HG02759 (cell line): ENCODE results near the gene NKIRAS2.

Experiments used
- ATAC-seq: cut with Tn5 transposase; IDR thresholded peaks from one replicate; pipeline ENCODE4 v1.9.1; 2021; ENCODE audit warnings: mild to moderate bottlenecking, moderate library complexity; ENCODE audit not compliant: unreplicated experiment

Gene NKIRAS2

DNA sequence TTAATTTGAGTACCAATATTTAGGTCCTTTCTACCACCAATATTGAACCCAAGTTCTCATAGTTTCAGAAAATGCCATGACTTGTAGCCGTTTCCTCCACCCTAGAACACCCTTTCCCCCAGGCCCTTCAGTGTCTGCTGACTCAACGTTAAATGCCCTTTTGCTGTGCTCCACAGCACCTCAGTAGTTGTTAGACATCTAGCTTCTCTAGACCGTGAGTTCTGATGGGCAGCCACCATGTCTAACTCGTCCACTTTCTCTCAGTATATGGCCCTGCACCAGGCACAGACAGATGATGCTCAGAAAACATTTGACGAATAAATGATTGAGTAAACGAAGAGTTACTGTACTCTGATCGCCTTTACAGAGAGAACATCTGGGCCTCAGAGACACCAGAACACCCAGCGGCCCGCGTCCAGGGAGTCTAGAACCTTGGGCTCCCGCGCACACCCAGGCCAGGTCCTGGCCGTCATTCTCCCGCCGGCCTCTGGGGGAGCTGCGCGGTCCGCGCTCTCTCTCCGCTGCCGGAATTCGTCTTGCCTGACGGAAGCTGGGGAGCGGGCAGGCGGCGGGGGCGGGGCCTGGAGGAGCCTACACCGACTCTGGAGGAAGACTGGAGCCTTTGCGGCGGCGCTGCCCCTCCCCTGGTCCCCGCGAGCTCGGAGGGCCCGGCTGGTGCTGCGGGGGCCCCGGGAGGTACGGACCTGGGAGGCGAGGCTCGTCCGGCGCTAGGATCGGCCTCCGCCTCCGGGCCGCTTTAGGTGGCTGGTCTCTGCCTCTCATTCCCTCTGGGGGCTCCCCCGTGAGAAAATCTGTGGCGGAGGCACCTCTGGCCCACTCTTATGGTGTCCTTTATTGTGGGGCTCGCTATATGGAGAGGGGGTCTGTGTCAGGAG lies at the start of gene NKIRAS2:
NKIRAS2 (plus strand) TSS at position 582 of the 896 bp plus-strand sequence. CDS start 1,488 bp downstream, outside the sequence.
- peak; percentile 67 for ATAC-seq

DNA sequence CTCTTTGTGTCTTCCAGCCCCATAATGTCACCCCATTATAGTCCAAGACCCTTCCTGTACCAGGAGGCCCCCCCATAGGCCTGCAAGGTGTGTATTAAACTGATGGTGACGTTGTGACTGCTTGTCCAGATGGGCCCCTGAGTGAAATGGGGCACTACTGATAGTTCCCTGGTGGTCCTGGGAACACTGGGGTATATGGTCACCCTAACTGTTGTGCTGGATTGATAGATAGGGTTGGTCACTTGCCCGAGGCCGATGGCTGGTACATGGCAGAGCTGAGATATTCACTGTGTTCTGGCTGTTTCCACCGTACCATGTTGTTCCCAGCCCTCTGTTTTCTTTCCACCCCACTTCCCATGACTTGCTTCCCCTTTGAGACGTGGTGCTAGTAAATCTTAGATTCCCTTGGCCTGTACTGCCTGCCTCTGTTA lies 49.0 kb upstream of the NKIRAS2 start:
- ATAC-seq = no peak

DNA sequence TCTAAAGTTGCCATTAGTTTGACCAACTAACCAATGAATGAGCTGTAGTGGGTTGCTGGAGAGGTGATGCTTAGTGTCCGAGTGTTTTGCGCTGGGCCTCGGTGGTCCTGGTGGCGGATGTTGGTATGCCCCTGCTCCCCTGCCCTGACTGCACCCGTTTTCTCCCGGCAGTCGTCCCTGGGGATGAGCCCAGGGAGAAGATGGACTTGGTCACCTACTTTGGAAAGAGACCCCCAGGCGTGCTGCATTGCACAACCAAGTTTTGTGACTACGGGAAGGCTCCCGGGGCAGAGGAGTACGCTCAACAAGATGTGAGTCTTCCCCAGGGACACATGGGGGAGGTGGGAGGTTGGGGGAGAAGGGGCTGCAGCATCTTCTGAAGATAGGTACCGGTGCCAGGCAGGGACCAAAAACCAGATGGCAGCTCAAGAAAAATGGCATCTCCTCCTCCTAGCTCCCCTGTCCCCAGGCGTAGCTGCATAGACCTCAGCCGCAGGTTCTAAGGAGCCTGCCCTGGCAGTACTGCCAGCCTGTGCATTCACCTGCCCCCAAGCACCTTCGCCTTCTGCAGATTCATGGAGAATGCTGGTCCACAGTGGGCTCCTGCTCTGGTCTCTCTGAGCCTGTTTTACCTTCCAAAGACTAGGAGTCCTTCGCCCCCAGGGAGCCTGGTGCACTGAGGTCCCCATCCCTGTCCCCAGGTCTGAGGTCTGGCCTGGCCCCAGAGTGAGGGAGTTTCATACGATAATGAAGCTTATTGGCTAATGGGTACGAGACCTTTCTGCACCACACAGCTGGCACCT lies 48.0 kb upstream of the NKIRAS2 start:
- no peak for ATAC-seq

DNA sequence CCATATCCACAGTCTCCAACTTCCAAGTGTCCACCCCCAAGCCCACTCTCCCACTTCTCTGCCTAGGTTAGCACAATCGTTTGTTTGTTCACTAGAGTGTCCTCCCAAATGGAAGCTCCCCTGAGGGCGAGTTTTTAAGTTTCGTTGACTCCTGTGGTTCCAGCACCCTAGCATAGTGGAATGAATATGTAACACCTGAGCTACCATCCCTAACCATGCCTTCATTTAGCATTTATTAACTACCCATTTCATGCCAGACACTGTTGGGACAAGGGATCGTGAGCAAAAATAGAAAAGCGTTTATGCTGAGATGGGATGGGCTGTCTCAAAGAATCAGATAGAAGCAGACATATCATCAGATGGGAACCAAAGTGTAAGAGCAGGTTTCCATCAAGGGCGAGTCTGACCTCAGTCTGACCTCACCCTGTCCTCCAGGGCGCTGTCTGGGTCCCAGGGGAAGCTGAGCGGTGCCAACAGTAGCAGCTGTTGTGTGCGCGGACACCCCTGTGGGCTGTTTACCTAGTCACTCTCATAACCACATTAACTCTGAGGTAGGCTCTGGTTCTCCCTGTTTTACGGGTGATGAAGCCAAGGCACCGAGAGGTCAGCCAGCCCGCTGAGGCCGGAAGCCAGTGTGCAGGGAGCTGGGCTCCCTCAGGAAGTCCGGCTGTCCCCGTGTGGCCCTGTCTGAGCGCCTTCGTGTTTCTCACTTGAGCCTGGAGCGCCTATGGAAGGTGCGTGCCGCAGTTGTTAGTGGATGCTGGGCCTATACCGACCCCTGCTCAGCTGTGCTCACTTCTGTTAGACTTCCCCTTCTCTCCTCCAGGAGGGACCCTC lies 47.1 kb upstream of the NKIRAS2 start:
- peak; percentile 74 for ATAC-seq

DNA sequence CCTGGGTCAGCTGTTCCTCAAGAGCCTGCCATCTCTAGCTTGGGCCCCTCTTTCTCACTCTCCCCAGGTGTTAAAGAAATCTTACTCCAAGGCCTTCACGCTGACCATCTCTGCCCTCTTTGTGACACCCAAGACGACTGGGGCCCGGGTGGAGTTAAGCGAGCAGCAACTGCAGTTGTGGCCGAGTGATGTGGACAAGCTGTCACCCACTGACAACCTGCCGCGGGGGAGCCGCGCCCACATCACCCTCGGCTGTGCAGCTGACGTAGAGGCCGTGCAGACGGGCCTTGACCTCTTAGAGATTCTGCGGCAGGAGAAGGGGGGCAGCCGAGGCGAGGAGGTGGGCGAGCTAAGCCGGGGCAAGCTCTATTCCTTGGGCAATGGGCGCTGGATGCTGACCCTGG lies 46.5 kb upstream of the NKIRAS2 start:
- no peak for ATAC-seq

DNA sequence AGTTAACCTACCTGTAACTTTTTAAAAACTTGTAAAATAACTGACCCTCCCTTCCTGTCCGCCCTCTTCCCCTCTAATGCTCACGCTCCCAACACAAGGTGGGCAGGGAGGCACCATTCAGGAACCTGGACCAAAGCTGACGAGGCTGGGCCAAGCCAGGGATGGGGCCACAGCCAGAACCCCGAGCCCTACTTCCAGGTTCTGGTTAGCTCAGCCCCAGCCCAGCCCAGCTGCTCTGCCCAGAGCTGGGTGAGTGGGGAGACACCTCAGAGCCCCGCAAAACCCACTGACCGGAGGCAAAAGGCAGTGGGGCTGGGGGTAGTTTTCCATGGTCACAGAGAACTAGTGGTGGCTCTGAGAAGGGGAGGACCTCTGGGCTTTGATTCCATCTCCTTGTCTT lies 45.9 kb upstream of the NKIRAS2 start:
- ATAC-seq = no peak

DNA sequence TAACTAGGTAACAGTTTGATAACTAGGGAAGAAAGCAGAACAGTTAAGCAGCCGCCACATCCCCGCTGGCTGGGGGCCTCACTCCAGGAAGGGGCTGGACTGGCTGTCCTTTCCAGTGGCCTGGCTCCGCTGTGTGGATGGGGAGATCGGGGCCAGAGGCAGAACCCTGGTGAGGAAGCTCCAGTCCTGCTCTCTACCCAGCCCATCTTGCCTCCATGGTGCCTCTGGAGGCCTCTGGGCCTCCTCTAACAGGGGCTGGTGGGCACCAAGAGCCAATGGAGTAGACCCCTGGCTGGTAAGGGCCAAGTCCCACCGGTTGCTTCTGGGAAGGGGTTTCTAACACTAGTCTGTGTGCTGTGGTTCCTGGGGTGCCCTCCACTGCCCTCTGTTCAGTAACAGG lies 45.2 kb upstream of the NKIRAS2 start:
- ATAC-seq = no peak

DNA sequence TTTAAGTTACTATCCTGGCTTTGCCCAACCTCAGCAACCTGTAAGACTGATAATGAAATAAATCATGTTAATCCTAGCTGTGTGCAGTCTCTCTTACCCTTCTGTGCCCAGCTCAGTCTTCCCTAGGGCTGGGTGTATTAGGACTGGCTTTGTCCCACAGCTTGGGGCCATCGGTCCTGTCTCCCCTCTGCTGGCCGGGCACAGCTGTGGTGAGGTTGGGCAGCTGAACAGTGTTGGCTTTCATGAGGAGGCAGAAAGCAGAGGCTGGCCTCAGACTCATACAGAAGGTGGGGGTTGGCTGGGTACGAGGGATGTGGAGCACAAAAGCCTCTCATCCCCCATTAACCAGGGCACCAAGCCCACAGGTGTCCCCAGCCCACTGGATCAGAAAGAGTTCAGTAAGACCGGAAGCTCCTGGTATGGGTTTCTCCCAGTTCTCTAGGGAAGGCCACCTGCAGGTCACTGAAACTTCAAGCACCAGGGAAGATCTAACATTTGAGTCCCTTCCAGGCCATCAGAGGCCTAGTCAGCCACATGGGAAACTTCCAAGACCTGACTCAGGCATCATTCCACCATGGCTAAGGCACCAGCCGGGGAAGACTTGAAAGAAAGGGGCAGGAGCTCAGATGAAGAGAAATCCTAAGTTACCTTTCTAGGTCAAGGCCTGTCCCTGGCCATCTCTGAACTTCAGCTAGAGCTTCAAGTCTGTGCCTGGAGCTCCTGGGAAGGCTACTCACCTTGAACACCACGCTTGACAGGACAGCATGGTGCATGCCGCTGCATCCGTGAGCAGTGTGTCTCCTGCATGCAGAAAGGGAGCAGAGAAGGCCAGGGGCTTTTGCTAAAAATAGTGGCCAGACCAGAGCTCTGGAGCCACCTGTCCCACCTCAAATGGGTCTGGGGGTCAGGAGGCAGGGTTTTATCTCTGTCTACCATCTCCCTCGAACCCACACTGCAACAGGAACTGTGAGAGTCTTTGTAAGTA lies 44.5 kb upstream of the NKIRAS2 start:
- no peak for ATAC-seq

DNA sequence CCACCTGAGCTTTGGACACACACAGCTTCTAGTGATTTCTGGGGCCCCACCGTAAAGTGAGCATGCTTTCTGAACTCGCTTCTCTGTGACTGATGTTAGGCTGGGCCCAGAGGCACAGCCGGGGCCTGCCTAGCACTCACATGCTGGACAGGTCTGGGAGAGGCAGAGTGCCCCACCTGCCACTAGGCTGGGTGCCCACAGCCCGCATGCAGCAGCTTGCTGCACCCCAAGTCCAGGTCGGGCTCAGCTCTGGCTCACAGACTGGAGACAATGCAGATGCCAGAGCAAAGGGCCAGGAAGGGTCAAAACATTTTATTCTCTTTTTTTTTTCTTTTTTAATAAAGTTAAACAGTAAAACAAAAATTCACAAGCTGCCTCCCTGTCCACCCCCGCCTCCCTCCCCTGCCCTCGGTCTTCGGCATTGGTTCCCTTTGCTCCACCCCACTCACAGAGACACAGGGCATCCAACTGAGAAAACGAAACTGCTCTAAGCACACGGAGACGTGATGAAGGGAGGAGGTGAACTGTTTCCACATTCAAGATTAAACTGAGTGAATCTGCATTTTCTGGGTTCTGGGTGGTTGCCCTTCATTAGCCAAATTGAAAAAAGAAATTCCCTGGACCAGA lies 43.6 kb upstream of the NKIRAS2 start:
- ATAC-seq = no peak

DNA sequence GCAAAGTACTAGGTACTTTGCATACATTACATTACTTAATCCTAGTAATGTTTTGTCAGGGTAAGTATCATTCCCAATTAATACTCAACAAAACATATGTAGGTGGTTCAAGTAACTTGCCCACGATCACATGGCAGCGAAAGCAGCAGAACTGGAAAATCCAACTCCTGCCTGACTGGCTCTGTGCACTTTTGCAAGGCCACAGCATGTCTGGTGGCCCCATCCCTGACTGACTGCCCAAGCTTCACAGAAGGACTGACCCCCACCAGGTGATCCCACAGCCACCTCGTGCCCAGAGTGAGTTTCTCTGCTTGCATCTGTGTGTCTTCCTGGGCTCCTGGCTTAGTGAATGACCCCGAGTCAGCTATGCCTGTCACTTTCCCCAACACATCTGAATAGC lies 41.9 kb upstream of the NKIRAS2 start:
- ATAC-seq = no peak

DNA sequence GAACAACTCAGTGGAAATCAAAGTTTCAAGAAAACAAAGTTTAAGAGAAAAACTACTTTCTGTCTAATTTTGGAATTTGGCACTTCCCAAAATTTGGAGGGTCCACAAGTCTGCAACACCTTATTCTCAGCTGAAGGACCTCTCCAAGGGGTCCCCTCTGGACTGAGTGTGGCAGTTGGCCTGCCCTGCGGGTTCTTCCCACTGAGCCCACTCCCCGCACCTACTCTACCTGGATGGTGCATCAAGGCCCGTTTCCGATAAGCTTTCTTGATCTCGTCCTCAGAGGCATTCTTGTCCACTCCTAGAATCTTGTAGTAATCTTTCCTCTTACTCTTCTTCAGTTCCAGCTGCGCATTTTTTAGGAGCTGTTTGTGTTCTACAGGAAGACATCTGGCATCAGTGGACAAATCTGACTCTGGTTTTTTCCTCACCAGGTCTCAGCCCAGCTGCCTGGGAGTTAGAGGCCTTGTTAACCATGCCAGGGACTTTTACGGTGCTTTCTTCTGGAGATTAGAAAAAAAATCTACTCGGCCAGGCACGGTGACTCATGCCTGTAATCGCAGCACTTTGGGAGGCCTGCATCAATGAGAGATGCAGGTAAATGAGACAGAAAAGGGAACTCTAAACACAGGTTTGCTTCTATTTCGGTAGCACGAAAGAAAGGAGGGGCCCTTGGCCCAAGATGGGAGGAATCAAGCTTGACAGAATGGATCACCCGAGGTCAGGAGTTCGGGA lies 37.7 kb upstream of the NKIRAS2 start:
- no peak for ATAC-seq

DNA sequence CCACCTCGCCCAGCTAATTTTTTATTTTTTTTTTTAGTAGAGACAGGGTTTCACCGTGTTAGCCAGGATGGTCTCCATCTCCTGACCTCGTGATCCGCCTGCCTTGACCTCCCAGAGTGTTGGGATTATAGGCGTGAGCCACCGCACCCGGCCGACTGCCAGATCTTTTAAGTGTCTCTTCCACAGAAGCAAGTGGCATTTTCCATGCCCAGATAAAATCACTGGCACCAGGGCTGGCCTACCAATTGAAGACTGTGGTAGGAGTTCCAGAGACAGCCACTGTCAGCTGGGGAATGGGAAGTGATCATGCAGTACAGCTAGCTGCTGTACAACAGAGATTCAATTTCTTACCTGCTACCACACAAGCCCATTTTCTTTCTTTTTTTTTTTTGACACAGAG lies 35.4 kb upstream of the NKIRAS2 start:
- ATAC-seq = no peak

DNA sequence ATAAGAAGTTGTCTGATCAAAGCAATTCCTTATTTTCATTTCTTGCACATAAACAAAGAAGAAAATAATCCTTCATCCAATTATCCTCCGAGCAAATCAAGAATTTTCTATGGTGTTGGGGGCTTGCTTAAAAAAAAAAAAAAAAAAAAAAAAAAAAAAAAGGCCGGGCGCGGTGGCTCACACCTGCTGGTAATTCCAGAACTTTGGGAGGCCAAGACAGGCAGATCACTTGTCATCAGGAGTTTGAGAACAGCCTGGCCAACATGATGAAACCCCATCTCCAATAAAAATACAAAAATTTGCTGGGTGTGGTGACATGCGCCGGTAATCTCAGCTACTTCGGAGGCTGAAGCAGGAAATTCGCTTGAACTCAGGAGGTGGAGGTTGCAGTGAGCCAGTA lies 34.0 kb upstream of the NKIRAS2 start:
- no peak for ATAC-seq

DNA sequence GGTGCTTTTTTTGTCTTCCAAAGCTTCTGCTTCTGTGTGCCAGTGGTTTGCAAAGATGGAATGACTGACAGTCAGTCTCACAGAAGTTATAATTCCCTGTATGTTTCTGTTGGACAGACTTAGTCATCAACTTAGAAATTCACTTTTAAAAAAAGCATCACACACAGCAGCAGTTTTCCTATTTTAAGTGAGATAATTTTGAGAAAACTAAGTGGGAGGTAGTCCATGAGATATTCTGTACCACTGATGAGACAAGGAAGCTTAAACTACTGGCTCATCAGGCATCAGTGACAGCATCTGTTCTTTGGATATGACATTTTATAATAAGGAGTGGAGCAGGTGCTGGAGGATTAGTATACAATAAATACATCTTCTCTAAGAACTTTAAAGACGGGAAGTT lies 33.3 kb upstream of the NKIRAS2 start:
- no peak for ATAC-seq

DNA sequence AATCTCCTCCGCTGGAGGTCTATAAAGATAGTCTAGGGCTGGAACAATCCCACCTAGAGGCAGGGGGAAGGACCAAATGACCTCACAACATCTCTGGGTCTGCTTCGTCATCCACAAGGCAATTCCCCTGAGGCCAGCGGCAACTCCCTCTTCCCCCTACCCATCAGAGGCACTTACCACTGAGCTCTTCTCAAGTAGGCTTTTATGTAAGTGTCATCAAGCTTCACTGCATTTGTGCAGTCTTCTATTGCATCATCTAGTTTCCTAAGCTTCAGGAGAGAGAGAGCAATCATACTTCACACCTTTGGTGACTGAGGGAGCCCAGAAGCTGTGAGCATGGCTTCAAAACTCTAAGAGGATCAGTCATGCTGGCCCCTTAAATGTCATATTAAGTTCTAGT lies 32.2 kb upstream of the NKIRAS2 start:
- ATAC-seq = no peak

DNA sequence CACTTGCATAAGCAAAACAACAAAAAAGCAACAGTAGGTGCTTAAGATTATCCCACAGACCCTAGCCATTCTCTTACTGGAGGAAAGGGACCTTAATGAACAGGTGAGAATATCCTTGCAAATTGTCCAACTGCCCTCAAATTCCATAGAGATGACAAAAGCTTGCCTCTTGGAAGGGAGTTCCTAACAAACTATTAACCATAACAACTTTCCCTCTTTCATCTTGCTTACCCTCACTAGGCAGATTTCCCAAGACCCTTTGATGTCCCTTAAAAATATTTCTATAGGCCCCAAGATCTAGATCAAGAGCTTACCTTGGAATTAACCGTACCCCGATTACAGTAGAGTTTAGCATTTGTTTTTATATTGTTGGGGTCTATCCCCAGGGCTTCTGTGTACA lies 31.5 kb upstream of the NKIRAS2 start:
- ATAC-seq = no peak

DNA sequence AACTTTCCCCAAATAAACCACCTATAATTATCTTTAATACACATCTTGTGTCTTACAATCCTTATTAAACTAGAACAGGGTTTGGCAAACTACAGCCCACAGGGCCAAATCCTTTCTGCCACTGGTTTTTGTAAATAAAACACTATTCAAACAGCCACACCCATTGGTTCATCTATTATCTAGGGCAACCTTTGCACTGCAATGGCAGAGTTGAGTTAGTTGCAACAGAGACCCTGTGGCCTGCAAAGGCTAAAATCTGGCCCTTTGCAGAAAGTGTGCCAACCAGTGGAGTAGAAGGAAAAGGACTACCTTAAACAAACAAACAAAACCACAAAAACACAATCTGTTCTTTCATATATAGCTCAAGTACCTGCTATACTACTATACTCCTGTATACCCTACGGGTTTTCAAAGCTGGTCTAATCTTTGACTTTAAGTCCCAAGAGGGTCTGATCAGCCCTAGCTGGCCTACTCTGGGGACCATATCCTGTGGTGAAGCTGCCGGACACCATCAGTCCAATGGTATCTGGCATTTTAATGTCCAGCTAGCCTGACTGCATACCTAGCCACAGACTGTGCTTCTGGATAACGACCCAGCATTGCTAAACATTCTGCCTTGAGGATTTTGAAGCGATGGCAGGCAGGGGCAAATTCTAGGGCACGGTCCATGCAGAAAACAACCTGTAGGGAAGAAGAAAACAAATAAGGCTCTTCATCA lies 30.0 kb upstream of the NKIRAS2 start:
- no peak for ATAC-seq

DNA sequence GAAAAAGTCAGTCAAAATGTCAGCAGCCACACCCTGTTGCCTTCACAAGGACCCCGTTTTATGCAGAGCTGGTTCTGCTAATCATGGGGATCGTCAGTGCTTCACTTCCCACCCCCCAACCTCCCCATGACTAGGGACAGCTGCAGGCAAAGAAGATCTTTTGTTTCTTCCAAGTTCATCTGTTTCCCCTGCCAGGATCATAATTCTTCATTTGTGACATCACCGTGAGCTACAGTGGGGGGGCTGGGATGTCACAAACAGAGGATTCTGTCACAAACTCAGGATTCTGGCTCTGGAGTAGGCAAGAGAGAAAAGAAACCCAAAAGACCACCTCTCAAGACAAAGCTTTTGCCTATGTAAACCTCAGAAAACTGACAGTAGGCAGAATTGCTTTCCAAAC lies 27.3 kb upstream of the NKIRAS2 start:
- no peak for ATAC-seq
